Left cardiac atrium (tissue), 4 donors: Measurements from ENCODE around the gene HEMGN. TPM values are rescaled to one million over a fixed set of nuclear protein-coding genes. Genes with fewer than 3 reads are reported as not detected.

Experiments
- ATAC-seq, 2 donors: fragments of 200-7000 bp; cut with Tn5 transposase; one replicate each; pipeline ENCODE4 v1.9.1; 2020; ENCODE audit warnings: mild to moderate bottlenecking in 2 of 2, moderate library complexity in 2 of 2
- DNase-seq: peaks from one replicate; pipeline ENCODE4 v3.0.0-alpha.2; 2020
- intact Hi-C, 2 donors: fragments of 100-400 bp; cut with DNase I; formaldehyde crosslinking; loops; one replicate each; pipeline versions ENCODE4 v1.14.1 to v1.15.1; 2022 to 2023
- total RNA-seq, 2 donors: library from RNA; stranded (reverse); fragmentation: NEBNext Ultra II Directional; extraction: Animal tissue kit (Norgen Biotek cat#: 25700); gene quantifications; one replicate each; pipeline ENCODE4 v1.2.1, GENCODE V29; 2021
- donor health status: DM: no; HTN: yes; CAD: no.
- donor health status: DM: no; HTN: yes; CAD: no; lungs with severe emphysema.
- donor health status: DM: yes; HTN: yes; CAD: no.
- donor health status: Dilated cardiomyopathy.

Gene HEMGN
- total RNA-seq, 2 donors from 2014 or later, result 0.10 TPM; not detected in 1

- intact Hi-C loops, result no loop called here
- DNase-seq (no peak), ATAC-seq (no peak)
These were observed 2.3 kb upstream of the HEMGN start for GRCh38 chr9:97940233-97940632.

GRCh38 chr9:97936998-97937397 lies 974 bp downstream of the HEMGN start:
- DNase-seq (no peak), ATAC-seq (no peak)
- intact Hi-C loops, result no loop called here

- intact Hi-C loops, result no loop called here
- DNase-seq (no peak), ATAC-seq (no peak)
These were observed 2.7 kb downstream of the HEMGN start for GRCh38 chr9:97935276-97935675.

- no peak for ATAC-seq
- intact Hi-C loops, result no loop called here
- no peak for DNase-seq
These were observed 3.5 kb downstream of the HEMGN start for GRCh38 chr9:97934321-97935115.

- ATAC-seq (no peak), DNase-seq (no peak)
- intact Hi-C loops, result no loop called here
These were observed 4.5 kb downstream of the HEMGN start for GRCh38 chr9:97933297-97933998.

- intact Hi-C loops, result no loop called here
- ATAC-seq, result no peak
- no peak for DNase-seq
These were observed 7.0 kb downstream of the HEMGN start for GRCh38 chr9:97930972-97931371.

- intact Hi-C loops, result loop anchor here in 1 of 2 donors (10.0 kb wide), 1 partner anchor 276 kb away; no protein-coding TSS in a partner anchor
These were observed 8.9 kb downstream of the HEMGN start for GRCh38 chr9:97928986-97929604.

GRCh38 chr9:97925497-97926334 lies 12.3 kb downstream of the HEMGN start:
- intact Hi-C loops, result loop anchor here in 1 of 2 donors (2.0 to 10.0 kb wide), 3 partner anchors 109 to 337 kb away; no protein-coding TSS in a partner anchor
- DNase-seq (no peak), ATAC-seq (no peak)

More at GRCh38 chr9:97928986-97929604, 8.9 kb downstream of the HEMGN start:
- no peak for DNase-seq
- ATAC-seq, result no peak

GRCh38 chr9:97924386-97924785 lies 13.6 kb downstream of the HEMGN start:
- DNase-seq (no peak), ATAC-seq (no peak)
- intact Hi-C loops, result loop anchor here (2.0 to 10.0 kb wide), 5 partner anchors 110 to 338 kb away; partner anchors contain the start of gene TBC1D2 (in 1 of the 2)

GRCh38 chr9:97923529-97924108 lies 14.4 kb downstream of the HEMGN start:
- intact Hi-C loops, result loop anchor here (2.0 to 10.0 kb wide), 6 partner anchors 59 to 339 kb away; partner anchors contain the start of genes ANP32B (in 1 of the 2) and TBC1D2 (in 1 of the 2)
- DNase-seq (peak; percentile 76), ATAC-seq (peak; percentile 18 to 41)

GRCh38 chr9:97921959-97922724 lies 15.8 kb downstream of the HEMGN start, which contains the start of gene TRMO:
TRMO (minus strand) TSS chr9:97922500; CDS start chr9:97922493, 7 bp downstream.
- DNase-seq (peak; percentile 99), ATAC-seq (peak; percentile 95 to 96)
- intact Hi-C loops, result loop anchor here (2.0 to 10.0 kb wide), 4 partner anchors 61 to 335 kb away; partner anchors contain the start of genes ANP32B (in 1 of the 2) and TBC1D2 (in 1 of the 2)

- intact Hi-C loops, result no loop called here
- DNase-seq (no peak), ATAC-seq (no peak)
These were observed 18.7 kb downstream of the HEMGN start for GRCh38 chr9:97919217-97919813.

- intact Hi-C loops, result no loop called here
- DNase-seq (no peak), ATAC-seq (no peak)
These were observed 19.4 kb downstream of the HEMGN start for GRCh38 chr9:97918611-97919010.

GRCh38 chr9:97911970-97912369 lies 26.0 kb downstream of the HEMGN start:
- no peak for ATAC-seq
- intact Hi-C loops, result no loop called here
- DNase-seq, result no peak

GRCh38 chr9:97911528-97911927 lies 26.4 kb downstream of the HEMGN start:
- ATAC-seq, result no peak
- intact Hi-C loops, result no loop called here
- DNase-seq, result no peak

GRCh38 chr9:97910357-97910756 lies 27.6 kb downstream of the HEMGN start:
- ATAC-seq (no peak), DNase-seq (no peak)
- intact Hi-C loops, result no loop called here

- intact Hi-C loops, result no loop called here
- no peak for ATAC-seq
- DNase-seq, result no peak
These were observed 29.3 kb downstream of the HEMGN start for GRCh38 chr9:97908705-97909104.
